ENCODE results near the gene SARDH. TPM values are rescaled to one million over a fixed set of nuclear protein-coding genes. Genes with fewer than 3 reads are reported as not detected.
A peak's percentile ranks its signal among the peaks of the same experiment; 100 is the strongest.

SARDH gene
- total and polyA plus RNA-seq, 2 of the 13 experiments (the other 11 are each of a cell fraction or from before 2014, with no cell fraction given) = 11.6 to 34.9 TPM

GRCh38 chr9:133739408-133740280, 1.5 kb upstream of the SARDH start (continued):
- TF ChIP-seq, protein P1, sequence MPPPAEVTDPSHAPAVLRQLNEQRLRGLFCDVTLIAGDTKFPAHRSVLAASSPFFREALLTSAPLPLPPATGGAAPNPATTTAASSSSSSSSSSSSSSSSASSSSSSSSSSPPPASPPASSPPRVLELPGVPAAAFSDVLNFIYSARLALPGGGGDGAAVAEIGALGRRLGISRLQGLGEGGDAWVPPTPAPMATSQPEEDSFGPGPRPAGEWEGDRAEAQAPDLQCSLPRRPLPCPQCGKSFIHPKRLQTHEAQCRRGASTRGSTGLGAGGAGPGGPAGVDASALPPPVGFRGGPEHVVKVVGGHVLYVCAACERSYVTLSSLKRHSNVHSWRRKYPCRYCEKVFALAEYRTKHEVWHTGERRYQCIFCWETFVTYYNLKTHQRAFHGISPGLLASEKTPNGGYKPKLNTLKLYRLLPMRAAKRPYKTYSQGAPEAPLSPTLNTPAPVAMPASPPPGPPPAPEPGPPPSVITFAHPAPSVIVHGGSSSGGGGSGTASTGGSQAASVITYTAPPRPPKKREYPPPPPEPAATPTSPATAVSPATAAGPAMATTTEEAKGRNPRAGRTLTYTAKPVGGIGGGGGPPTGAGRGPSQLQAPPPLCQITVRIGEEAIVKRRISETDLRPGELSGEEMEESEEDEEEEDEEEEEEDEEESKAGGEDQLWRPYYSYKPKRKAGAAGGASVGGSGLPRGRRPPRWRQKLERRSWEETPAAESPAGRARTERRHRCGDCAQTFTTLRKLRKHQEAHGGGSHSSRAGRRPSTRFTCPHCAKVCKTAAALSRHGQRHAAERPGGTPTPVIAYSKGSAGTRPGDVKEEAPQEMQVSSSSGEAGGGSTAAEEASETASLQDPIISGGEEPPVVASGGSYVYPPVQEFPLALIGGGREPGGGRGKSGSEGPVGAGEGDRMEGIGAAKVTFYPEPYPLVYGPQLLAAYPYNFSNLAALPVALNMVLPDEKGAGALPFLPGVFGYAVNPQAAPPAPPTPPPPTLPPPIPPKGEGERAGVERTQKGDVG (CRISPR knock-in tag; IDR thresholded peaks at IDR 0.05; ENCODE audit: borderline replicate concordance) = peak; percentile 81; the same call in 1 of the 2 replicates
- TF ChIP-seq, protein P2, sequence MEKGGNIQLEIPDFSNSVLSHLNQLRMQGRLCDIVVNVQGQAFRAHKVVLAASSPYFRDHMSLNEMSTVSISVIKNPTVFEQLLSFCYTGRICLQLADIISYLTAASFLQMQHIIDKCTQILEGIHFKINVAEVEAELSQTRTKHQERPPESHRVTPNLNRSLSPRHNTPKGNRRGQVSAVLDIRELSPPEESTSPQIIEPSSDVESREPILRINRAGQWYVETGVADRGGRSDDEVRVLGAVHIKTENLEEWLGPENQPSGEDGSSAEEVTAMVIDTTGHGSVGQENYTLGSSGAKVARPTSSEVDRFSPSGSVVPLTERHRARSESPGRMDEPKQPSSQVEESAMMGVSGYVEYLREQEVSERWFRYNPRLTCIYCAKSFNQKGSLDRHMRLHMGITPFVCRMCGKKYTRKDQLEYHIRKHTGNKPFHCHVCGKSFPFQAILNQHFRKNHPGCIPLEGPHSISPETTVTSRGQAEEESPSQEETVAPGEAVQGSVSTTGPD (CRISPR knock-in tag; IDR thresholded peaks at IDR 0.05) = no peak
- no peak for TF ChIP-seq DNMT3B (CRISPR knock-in tag; conservative IDR thresholded peaks at IDR 0.05)
- no peak for TF ChIP-seq GPBP1L1 (CRISPR knock-in tag; IDR thresholded peaks at IDR 0.05)
- no peak for TF ChIP-seq STAT5B (CRISPR knock-in tag; IDR thresholded peaks at IDR 0.05)
- TF ChIP-seq RFX5 (IDR thresholded peaks at IDR 0.05; ENCODE audit: low read depth, low read length) = no peak
- peak; percentile 66; the same call in 1 of the 2 replicates for TF ChIP-seq NCOA2 (CRISPR knock-in tag; IDR thresholded peaks at IDR 0.05)
- no peak for TF ChIP-seq ZNF749 (CRISPR knock-in tag; IDR thresholded peaks at IDR 0.05; ENCODE audit: borderline replicate concordance)
- no peak for TF ChIP-seq ATM (IDR thresholded peaks at IDR 0.05; ENCODE audit: borderline replicate concordance)
- no peak for TF ChIP-seq SATB2 (CRISPR knock-in tag; IDR thresholded peaks at IDR 0.05)
- no peak for TF ChIP-seq SNAI1 (CRISPR knock-in tag; IDR thresholded peaks at IDR 0.05; ENCODE audit: borderline replicate concordance)
- TF ChIP-seq GATA4 (IDR thresholded peaks at IDR 0.05; ENCODE audit: borderline replicate concordance, low read depth) = peak; percentile 47; the same call in 1 of the 2 replicates
- TF ChIP-seq, protein P3, sequence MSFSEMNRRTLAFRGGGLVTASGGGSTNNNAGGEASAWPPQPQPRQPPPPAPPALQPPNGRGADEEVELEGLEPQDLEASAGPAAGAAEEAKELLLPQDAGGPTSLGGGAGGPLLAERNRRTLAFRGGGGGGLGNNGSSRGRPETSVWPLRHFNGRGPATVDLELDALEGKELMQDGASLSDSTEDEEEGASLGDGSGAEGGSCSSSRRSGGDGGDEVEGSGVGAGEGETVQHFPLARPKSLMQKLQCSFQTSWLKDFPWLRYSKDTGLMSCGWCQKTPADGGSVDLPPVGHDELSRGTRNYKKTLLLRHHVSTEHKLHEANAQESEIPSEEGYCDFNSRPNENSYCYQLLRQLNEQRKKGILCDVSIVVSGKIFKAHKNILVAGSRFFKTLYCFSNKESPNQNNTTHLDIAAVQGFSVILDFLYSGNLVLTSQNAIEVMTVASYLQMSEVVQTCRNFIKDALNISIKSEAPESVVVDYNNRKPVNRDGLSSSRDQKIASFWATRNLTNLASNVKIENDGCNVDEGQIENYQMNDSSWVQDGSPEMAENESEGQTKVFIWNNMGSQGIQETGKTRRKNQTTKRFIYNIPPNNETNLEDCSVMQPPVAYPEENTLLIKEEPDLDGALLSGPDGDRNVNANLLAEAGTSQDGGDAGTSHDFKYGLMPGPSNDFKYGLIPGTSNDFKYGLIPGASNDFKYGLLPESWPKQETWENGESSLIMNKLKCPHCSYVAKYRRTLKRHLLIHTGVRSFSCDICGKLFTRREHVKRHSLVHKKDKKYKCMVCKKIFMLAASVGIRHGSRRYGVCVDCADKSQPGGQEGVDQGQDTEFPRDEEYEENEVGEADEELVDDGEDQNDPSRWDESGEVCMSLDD (CRISPR knock-in tag; IDR thresholded peaks at IDR 0.05; ENCODE audit: borderline replicate concordance) = 0 out of 2 replicates have a peak, but pooled peaks have one; percentile 28
